ENCODE data around the gene ADAMTS19.

DNA sequence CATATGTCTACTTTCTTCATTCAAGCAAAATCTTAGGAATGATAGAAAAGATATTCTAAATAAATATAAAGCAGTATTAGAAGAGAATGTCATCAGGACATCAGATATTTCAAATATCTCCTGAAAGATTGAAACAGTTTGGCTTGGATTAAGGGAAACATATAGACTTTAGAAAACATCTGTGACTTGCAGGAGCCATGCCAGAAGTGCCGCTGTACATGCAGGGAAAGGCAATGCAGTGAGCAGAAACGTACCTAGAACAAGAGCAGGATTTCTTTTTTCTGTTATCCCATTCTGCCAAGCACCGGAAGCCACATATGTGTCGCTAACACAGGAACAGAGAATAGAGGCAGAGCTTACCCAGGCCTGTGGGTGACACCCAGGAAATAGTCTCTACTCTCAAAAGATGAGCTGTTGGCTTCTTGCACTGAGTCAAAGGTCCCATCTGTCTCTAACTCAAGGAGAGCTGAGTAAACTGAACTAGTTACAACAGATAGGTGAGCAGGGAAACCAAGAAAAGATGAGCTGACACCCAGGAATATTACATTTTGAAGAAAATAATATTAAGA is 5.8 kb downstream of the ADAMTS19 start:
- TF ChIP-seq, protein P1, sequence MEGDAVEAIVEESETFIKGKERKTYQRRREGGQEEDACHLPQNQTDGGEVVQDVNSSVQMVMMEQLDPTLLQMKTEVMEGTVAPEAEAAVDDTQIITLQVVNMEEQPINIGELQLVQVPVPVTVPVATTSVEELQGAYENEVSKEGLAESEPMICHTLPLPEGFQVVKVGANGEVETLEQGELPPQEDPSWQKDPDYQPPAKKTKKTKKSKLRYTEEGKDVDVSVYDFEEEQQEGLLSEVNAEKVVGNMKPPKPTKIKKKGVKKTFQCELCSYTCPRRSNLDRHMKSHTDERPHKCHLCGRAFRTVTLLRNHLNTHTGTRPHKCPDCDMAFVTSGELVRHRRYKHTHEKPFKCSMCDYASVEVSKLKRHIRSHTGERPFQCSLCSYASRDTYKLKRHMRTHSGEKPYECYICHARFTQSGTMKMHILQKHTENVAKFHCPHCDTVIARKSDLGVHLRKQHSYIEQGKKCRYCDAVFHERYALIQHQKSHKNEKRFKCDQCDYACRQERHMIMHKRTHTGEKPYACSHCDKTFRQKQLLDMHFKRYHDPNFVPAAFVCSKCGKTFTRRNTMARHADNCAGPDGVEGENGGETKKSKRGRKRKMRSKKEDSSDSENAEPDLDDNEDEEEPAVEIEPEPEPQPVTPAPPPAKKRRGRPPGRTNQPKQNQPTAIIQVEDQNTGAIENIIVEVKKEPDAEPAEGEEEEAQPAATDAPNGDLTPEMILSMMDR (IDR thresholded peaks at IDR 0.05), result no peak
- no peak for TF ChIP-seq POLR2A (IDR thresholded peaks at IDR 0.05)

Measured in heart left ventricle (tissue), 13 donors.